HepG2 (cell line): ENCODE results near the gene PSMD8. TPM values are rescaled to one million over a fixed set of nuclear protein-coding genes. Genes with fewer than 3 reads are reported as not detected.

ENCODE experiments used
- HINFP ChIP-seq: sonication (generic); formaldehyde crosslinking; IDR thresholded peaks from 2 replicates; pipeline ENCODE4 v1.4.0; 2020; ENCODE audit warnings: low read depth, mild to moderate bottlenecking, missing genetic modification reagents
- HMGXB3 ChIP-seq: sonication (generic); formaldehyde crosslinking; IDR thresholded peaks from 2 replicates; pipeline ENCODE4 v1.4.0; 2020; ENCODE audit warnings: missing genetic modification reagents, borderline replicate concordance
- HNF4G ChIP-seq, 2 experiments: sonication (generic) in 1 of 2; formaldehyde crosslinking in 1 of 2; IDR thresholded peaks; 2 replicates each; pipeline versions ENCODE4 v1.4.0 to v1.6.1; 2011 to 2020; ENCODE audit warnings: borderline replicate concordance in 2 of 2, low read depth in 2 of 2, mild to moderate bottlenecking in 2 of 2, low read length in 1 of 2, missing genetic modification reagents in 1 of 2, moderate library complexity in 1 of 2
- HNRNPL ChIP-seq: fragments of 200-400 bp; formaldehyde crosslinking; IDR thresholded peaks from 2 replicates; pipeline ENCODE4 v1.6.1; 2017; ENCODE audit warnings: mild to moderate bottlenecking, low read depth, low read length
- HOXA3 ChIP-seq: sonication (generic); formaldehyde crosslinking; IDR thresholded peaks from 2 replicates; pipeline ENCODE4 v1.5.0; 2020; ENCODE audit warnings: missing genetic modification reagents
- IRF9 ChIP-seq: sonication (generic); formaldehyde crosslinking; IDR thresholded peaks from 2 replicates; pipeline ENCODE4 v1.8.0; 2022; ENCODE audit warnings: missing genetic modification reagents, mild to moderate bottlenecking, borderline replicate concordance
- KAT8 ChIP-seq: IDR thresholded peaks from 2 replicates; pipeline ENCODE4 v1.6.1; 2016; ENCODE audit warnings: missing genetic modification reagents, missing compliant biosample characterization
- KLF16 ChIP-seq, 2 experiments: sonication (generic) in 1 of 2; formaldehyde crosslinking in 1 of 2; IDR thresholded peaks; 2 replicates each; pipeline versions ENCODE4 v1.6.1 to v1.8.0; 2016 to 2023; ENCODE audit warnings: missing genetic modification reagents in 2 of 2, missing compliant biosample characterization in 1 of 2
- NR2F6 ChIP-seq, 2 experiments: IDR thresholded peaks; 2 replicates each; pipeline ENCODE4 v1.6.1; 2016; ENCODE audit warnings: antibody characterized with exemption in 1 of 2, mild to moderate bottlenecking in 1 of 2
- PHF8 ChIP-seq: sonication (generic); formaldehyde crosslinking; IDR thresholded peaks from 2 replicates; pipeline ENCODE4 v1.5.0; 2020; ENCODE audit warnings: missing genetic modification reagents
- SAP130 ChIP-seq: IDR thresholded peaks from 2 replicates; pipeline ENCODE4 v1.6.1; 2016; ENCODE audit warnings: low read depth
- SCMH1 ChIP-seq: sonication (generic); formaldehyde crosslinking; IDR thresholded peaks from 2 replicates; pipeline ENCODE4 v1.9.0; 2021; ENCODE audit warnings: missing genetic modification reagents, mild to moderate bottlenecking, borderline replicate concordance
- SPEN ChIP-seq: sonication (generic); formaldehyde crosslinking; IDR thresholded peaks from 2 replicates; pipeline ENCODE4 v1.5.1; 2020; ENCODE audit warnings: low read depth, mild to moderate bottlenecking, missing genetic modification reagents
- TOE1 ChIP-seq: sonication (generic); formaldehyde crosslinking; IDR thresholded peaks from 2 replicates; pipeline ENCODE4 v1.4.0; 2020; ENCODE audit warnings: mild to moderate bottlenecking, missing genetic modification reagents
- ZNF30 ChIP-seq: sonication (generic); formaldehyde crosslinking; IDR thresholded peaks from 2 replicates; pipeline ENCODE4 v1.5.0; 2020; ENCODE audit warnings: mild to moderate bottlenecking, missing genetic modification reagents
- ZNF557 ChIP-seq: sonication (generic); formaldehyde crosslinking; IDR thresholded peaks from 2 replicates; pipeline ENCODE4 v1.4.0; 2020; ENCODE audit warnings: missing genetic modification reagents
- polyA plus RNA-seq, 8 experiments: library from polyadenylated mRNA; depleted of rRNA in 3 of 8; stranded (reverse) in 7 of 8; unstranded in 1 of 8; fragments of >200 nt; fragmentation: Illumina TruSeq in 4 of 8; extraction: Trizol in 4 of 8; gene quantifications; 2 replicates each; pipeline versions ENCODE4 v1.2.1 to v1.2.3, GENCODE V29; 2011 to 2016; ENCODE audit warnings: low read depth in 4 of 8, missing spikeins in 1 of 8, mixed read lengths in 1 of 8; ENCODE audit not compliant: insufficient read depth in 1 of 8
- total RNA-seq, 5 experiments: library from RNA; depleted of rRNA; stranded (reverse); fragments of >200 nt; fragmentation: Illumina TruSeq; extraction: Trizol; gene quantifications; 2 replicates each; pipeline ENCODE4 v1.2.3, GENCODE V29; 2016; ENCODE audit warnings: low read depth in 1 of 5
- TF ChIP-seq, protein P1 (sequence below): sonication (generic); formaldehyde crosslinking; IDR thresholded peaks from 2 replicates; pipeline ENCODE4 v1.4.0; 2020; ENCODE audit warnings: missing genetic modification reagents
- TF ChIP-seq, protein P2 (sequence below): IDR thresholded peaks from 2 replicates; pipeline ENCODE4 v1.6.1; 2016; ENCODE audit warnings: low read depth, control low read depth

Gene PSMD8
- total and polyA plus RNA-seq, 2 of the 13 experiments (the other 11 are each of a cell fraction or from before 2014, with no cell fraction given): 162 to 296 TPM

GRCh38 chr19:38402967-38403674 is 28.8 kb downstream of the PSMD8 start, which contains the start of gene FAM98C (continued):
- TF ChIP-seq HMGXB3 (CRISPR knock-in tag) (0 out of 2 replicates have a peak, but pooled peaks have one; percentile 30), SAP130 (CRISPR knock-in tag) (peak; percentile 80), NR2F6 (IDR thresholded peaks at IDR 0.05) (no peak), NR2F6 (CRISPR knock-in tag; IDR thresholded peaks at IDR 0.05) (0 out of 2 replicates have a peak, but pooled peaks have one; percentile 37), TOE1 (CRISPR knock-in tag) (no peak), SPEN (CRISPR knock-in tag) (peak; percentile 74), KLF16 (CRISPR knock-in tag; IDR thresholded peaks at IDR 0.05) (peak in 1 of 2 experiments; percentile 95; a peak in 2 of 4 replicates), SCMH1 (CRISPR knock-in tag) (no peak), ZNF30 (CRISPR knock-in tag) (0 out of 2 replicates have a peak, but pooled peaks have one; percentile 38), HNF4G (IDR thresholded peaks at IDR 0.05; ENCODE audit: borderline replicate concordance, low read depth, low read length) (no peak), HNF4G (CRISPR knock-in tag; IDR thresholded peaks at IDR 0.05; ENCODE audit: borderline replicate concordance, low read depth) (peak; percentile 36; the same call in 1 of the 2 replicates), HNRNPL (0 out of 2 replicates have a peak, but pooled peaks have one; percentile 34), PHF8 (CRISPR knock-in tag) (peak; percentile 77), IRF9 (CRISPR knock-in tag) (peak; percentile 74; the same call in 1 of the 2 replicates), KAT8 (CRISPR knock-in tag) (peak; percentile 79), ZNF557 (CRISPR knock-in tag) (0 out of 2 replicates have a peak, but pooled peaks have one; percentile 40), HOXA3 (CRISPR knock-in tag) (peak; percentile 84), HINFP (CRISPR knock-in tag) (peak; percentile 54; the same call in 1 of the 2 replicates)
- TF ChIP-seq, protein P1, sequence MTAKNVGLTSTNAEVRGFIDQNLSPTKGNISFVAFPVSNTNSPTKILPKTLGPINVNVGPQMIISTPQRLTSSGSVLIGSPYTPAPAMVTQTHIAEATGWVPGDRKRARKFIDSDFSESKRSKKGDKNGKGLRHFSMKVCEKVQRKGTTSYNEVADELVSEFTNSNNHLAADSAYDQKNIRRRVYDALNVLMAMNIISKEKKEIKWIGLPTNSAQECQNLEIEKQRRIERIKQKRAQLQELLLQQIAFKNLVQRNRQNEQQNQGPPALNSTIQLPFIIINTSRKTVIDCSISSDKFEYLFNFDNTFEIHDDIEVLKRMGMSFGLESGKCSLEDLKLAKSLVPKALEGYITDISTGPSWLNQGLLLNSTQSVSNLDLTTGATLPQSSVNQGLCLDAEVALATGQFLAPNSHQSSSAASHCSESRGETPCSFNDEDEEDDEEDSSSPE (CRISPR knock-in tag): peak; percentile 97
- TF ChIP-seq, protein P2, sequence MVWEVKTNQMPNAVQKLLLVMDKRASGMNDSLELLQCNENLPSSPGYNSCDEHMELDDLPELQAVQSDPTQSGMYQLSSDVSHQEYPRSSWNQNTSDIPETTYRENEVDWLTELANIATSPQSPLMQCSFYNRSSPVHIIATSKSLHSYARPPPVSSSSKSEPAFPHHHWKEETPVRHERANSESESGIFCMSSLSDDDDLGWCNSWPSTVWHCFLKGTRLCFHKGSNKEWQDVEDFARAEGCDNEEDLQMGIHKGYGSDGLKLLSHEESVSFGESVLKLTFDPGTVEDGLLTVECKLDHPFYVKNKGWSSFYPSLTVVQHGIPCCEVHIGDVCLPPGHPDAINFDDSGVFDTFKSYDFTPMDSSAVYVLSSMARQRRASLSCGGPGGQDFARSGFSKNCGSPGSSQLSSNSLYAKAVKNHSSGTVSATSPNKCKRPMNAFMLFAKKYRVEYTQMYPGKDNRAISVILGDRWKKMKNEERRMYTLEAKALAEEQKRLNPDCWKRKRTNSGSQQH: no peak
